SK-N-SH (cell line): ENCODE results near the gene ZNF692. TPM values are rescaled to one million over a fixed set of nuclear protein-coding genes. Genes with fewer than 3 reads are reported as not detected.

Source experiments
- CTCF ChIA-PET: fragments of 300-600, 350-600 bp; formaldehyde crosslinking; extraction: SDS; loops from one replicate; lab custom pipeline; 2021; lab: Yijun Ruan, JAX
- POLR2A ChIA-PET: fragments of 350-600 bp; sonication (Branson Sonifier 250); formaldehyde crosslinking; extraction: SDS; loops from one replicate; lab custom pipeline; 2020; ENCODE audit warnings: antibody characterized with exemption, inconsistent platforms; lab: Yijun Ruan, JAX
- DNase-seq: peaks from one replicate; pipeline ENCODE4 v3.0.0; 2012
- H2AFZ ChIP-seq: fragments of 200-600 bp; sonication (generic); 2 replicates; pipeline ENCODE4 v1.8.1; 2016; ENCODE audit warnings: antibody characterized with exemption, mild to moderate bottlenecking, low read depth
- H3F3A ChIP-seq: fragments of 200-600 bp; sonication (generic); replicated peaks from 2 replicates; pipeline ENCODE3; 2016; ENCODE audit warnings: antibody characterized with exemption, mild to moderate bottlenecking; ENCODE audit not compliant: insufficient read depth
- H3K27ac ChIP-seq, 2 experiments: fragments of 200-500 bp in 1 of 2; fragments of 200-600 bp in 1 of 2; sonication (Bioruptor generic) in 1 of 2; sonication (generic), shearing (Covaris generic) in 1 of 2; 2 replicates each; pipeline versions ENCODE4 v1.5.1 to v1.6.1; 2014 to 2016; ENCODE audit warnings: low read depth in 2 of 2, inconsistent platforms in 1 of 2, low read length in 1 of 2, mild to moderate bottlenecking in 1 of 2, mixed read lengths in 1 of 2
- H3K27me3 ChIP-seq: fragments of 200-600 bp; sonication (generic), shearing (Covaris generic); 2 replicates; pipeline ENCODE4 v1.6.1; 2016; ENCODE audit warnings: mixed run types; ENCODE audit not compliant: insufficient read depth
- H3K36me3 ChIP-seq, 2 experiments: fragments of 200-500 bp in 1 of 2; fragments of 200-600 bp in 1 of 2; sonication (Bioruptor generic) in 1 of 2; sonication (generic) in 1 of 2; replicated peaks in 1 of 2; 2 replicates each; pipeline versions ENCODE3 to v1.5.1; 2014 to 2016; ENCODE audit warnings: low read length in 1 of 2, mild to moderate bottlenecking in 1 of 2; ENCODE audit not compliant: insufficient read depth in 2 of 2, control insufficient read depth in 1 of 2
- H3K4me1 ChIP-seq, 2 experiments: fragments of 200-500 bp in 1 of 2; fragments of 200-600 bp in 1 of 2; sonication (Bioruptor generic) in 1 of 2; sonication (generic), shearing (Covaris generic) in 1 of 2; 2 replicates each; pipeline versions ENCODE4 v1.5.1 to v1.6.1; 2014 to 2016; ENCODE audit warnings: low read depth in 1 of 2, low read length in 1 of 2, mixed run types in 1 of 2; ENCODE audit not compliant: insufficient read depth in 2 of 2, control insufficient read depth in 1 of 2
- H3K4me2 ChIP-seq: fragments of 200-600 bp; sonication (generic), shearing (Covaris generic); 2 replicates; pipeline ENCODE4 v1.6.1; 2017; ENCODE audit warnings: mixed run types
- H3K4me3 ChIP-seq, 2 experiments: fragments of 200-500 bp in 1 of 2; fragments of 200-600 bp in 1 of 2; sonication (Bioruptor generic) in 1 of 2; sonication (generic), shearing (Covaris generic) in 1 of 2; 2 replicates each; pipeline versions ENCODE4 v1.5.1 to v1.8.1; 2014 to 2016; ENCODE audit warnings: low read depth in 2 of 2, inconsistent platforms in 1 of 2, low read length in 1 of 2, mild to moderate bottlenecking in 1 of 2, mixed read lengths in 1 of 2, moderate library complexity in 1 of 2
- H3K79me2 ChIP-seq: fragments of 200-600 bp; sonication (generic); 2 replicates; pipeline ENCODE4 v1.8.1; 2017; ENCODE audit warnings: mild to moderate bottlenecking; ENCODE audit not compliant: insufficient read depth
- H3K9ac ChIP-seq: fragments of 200-600 bp; sonication (generic); 2 replicates; pipeline ENCODE4 v1.6.1; 2017; ENCODE audit warnings: mixed run types
- H3K9me2 ChIP-seq: fragments of 200-600 bp; sonication (generic); 2 replicates; pipeline ENCODE4 v1.6.1; 2017; ENCODE audit warnings: mixed run types
- H3K9me3 ChIP-seq: fragments of 200-600 bp; sonication (generic); 2 replicates; pipeline ENCODE4 v1.6.1; 2017; ENCODE audit warnings: mixed run types, mild to moderate bottlenecking, moderate library complexity
- H4K20me1 ChIP-seq: fragments of 200-600 bp; sonication (generic); 2 replicates; pipeline ENCODE4 v1.6.1; 2017; ENCODE audit warnings: mild to moderate bottlenecking, mixed run types; ENCODE audit not compliant: insufficient read depth
- CHD2 ChIP-seq: fragments of 150-350 bp; IDR thresholded peaks from 2 replicates; pipeline ENCODE4 v1.6.1; 2018; ENCODE audit warnings: low read length; ENCODE audit not compliant: partially characterized antibody
- ELF1 ChIP-seq: IDR thresholded peaks from 2 replicates; pipeline ENCODE4 v1.4.0; 2012
- EP300 ChIP-seq, 2 experiments: IDR thresholded peaks; 2 replicates each; pipeline versions ENCODE4 v1.4.0 to v1.6.1; 2012; ENCODE audit warnings: borderline replicate concordance in 1 of 2, low read depth in 1 of 2, low read length in 1 of 2
- FOSL2 ChIP-seq: IDR thresholded peaks from 2 replicates; pipeline ENCODE4 v1.4.0; 2012; ENCODE audit warnings: low read depth, mild to moderate bottlenecking, moderate library complexity, borderline replicate concordance
- FOXJ3 ChIP-seq: sonication (generic); formaldehyde crosslinking; IDR thresholded peaks from 2 replicates; pipeline ENCODE4 v1.5.1; 2020; ENCODE audit warnings: mild to moderate bottlenecking, missing genetic modification reagents
- FOXM1 ChIP-seq: IDR thresholded peaks from 2 replicates; pipeline ENCODE4 v1.4.0; 2012; ENCODE audit warnings: low read depth, mild to moderate bottlenecking
- GABPA ChIP-seq: IDR thresholded peaks from 2 replicates; pipeline ENCODE4 v1.4.0; 2012; ENCODE audit warnings: low read depth, mild to moderate bottlenecking
- GATA2 ChIP-seq: sonication (generic); formaldehyde crosslinking; IDR thresholded peaks from 2 replicates; pipeline ENCODE4 v1.5.0; 2020; ENCODE audit warnings: mild to moderate bottlenecking, missing genetic modification reagents
- JUND ChIP-seq: IDR thresholded peaks from 2 replicates; pipeline ENCODE4 v1.4.0; 2012
- MXI1 ChIP-seq: IDR thresholded peaks from 2 replicates; pipeline ENCODE4 v1.6.1; 2012; ENCODE audit warnings: mild to moderate bottlenecking, low read depth, low read length, improper control_type of control experiment
- NRF1 ChIP-seq: IDR thresholded peaks from 2 replicates; pipeline ENCODE4 v1.6.1; 2012; ENCODE audit warnings: low read depth, mild to moderate bottlenecking, low read length
- POLR2AphosphoS5 ChIP-seq: IDR thresholded peaks from 2 replicates; pipeline ENCODE4 v1.6.1; 2012; ENCODE audit warnings: low read depth, low read length
- RAD21 ChIP-seq: IDR thresholded peaks from 2 replicates; pipeline ENCODE4 v1.6.1; 2012; ENCODE audit warnings: mild to moderate bottlenecking, low read length
- RCOR1 ChIP-seq: fragments of 150-350 bp; IDR thresholded peaks from 2 replicates; pipeline ENCODE4 v1.6.1; 2017; ENCODE audit warnings: antibody characterized with exemption, low read length
- RFX5 ChIP-seq: IDR thresholded peaks from 2 replicates; pipeline ENCODE4 v1.6.1; 2012; ENCODE audit warnings: mild to moderate bottlenecking, improper control_type of control experiment, low read length
- SMC3 ChIP-seq: IDR thresholded peaks from 2 replicates; pipeline ENCODE4 v1.6.1; 2012; ENCODE audit warnings: low read depth, low read length, improper control_type of control experiment
- TAF1 ChIP-seq: IDR thresholded peaks from 2 replicates; pipeline ENCODE4 v1.6.1; 2012; ENCODE audit warnings: low read depth, mild to moderate bottlenecking, low read length, moderate library complexity, borderline replicate concordance
- YY1 ChIP-seq: IDR thresholded peaks from 2 replicates; pipeline ENCODE4 v1.4.0; 2012; ENCODE audit warnings: low read depth, mild to moderate bottlenecking
- WGBS: methylation state at CpG from one replicate; pipeline ENCODE4 v1.1.6; 2017; ENCODE audit warnings: low lambda C conversion rate; 5-methylcytosine and 5-hydroxymethylcytosine counted together
- polyA plus RNA-seq, 3 experiments: library from polyadenylated mRNA; depleted of rRNA; stranded (reverse); fragments of >200 nt; gene quantifications; 2 replicates each; pipeline ENCODE4 v1.2.3, GENCODE V29; 2012
- TF ChIP-seq, protein P1 (sequence below): IDR thresholded peaks from 2 replicates; pipeline ENCODE4 v1.4.0; 2012; ENCODE audit warnings: low read depth, borderline replicate concordance
- TF ChIP-seq, protein P2 (sequence below): fragments of 200-600 bp; sonication (generic); IDR thresholded peaks from 2 replicates; pipeline ENCODE4 v1.6.1; 2017; ENCODE audit warnings: antibody characterized with exemption, mild to moderate bottlenecking, moderate library complexity
- TF ChIP-seq, protein P3 (sequence below): IDR thresholded peaks from 2 replicates; pipeline ENCODE4; 2012
- TF ChIP-seq, protein P4 (sequence below): IDR thresholded peaks from 2 replicates; pipeline ENCODE4 v1.4.0; 2012; ENCODE audit warnings: low read depth

ZNF692 gene
- polyA plus RNA-seq, 1 of the 3 experiments (the other 2 are of a cell fraction) = 47.0 TPM

DNA sequence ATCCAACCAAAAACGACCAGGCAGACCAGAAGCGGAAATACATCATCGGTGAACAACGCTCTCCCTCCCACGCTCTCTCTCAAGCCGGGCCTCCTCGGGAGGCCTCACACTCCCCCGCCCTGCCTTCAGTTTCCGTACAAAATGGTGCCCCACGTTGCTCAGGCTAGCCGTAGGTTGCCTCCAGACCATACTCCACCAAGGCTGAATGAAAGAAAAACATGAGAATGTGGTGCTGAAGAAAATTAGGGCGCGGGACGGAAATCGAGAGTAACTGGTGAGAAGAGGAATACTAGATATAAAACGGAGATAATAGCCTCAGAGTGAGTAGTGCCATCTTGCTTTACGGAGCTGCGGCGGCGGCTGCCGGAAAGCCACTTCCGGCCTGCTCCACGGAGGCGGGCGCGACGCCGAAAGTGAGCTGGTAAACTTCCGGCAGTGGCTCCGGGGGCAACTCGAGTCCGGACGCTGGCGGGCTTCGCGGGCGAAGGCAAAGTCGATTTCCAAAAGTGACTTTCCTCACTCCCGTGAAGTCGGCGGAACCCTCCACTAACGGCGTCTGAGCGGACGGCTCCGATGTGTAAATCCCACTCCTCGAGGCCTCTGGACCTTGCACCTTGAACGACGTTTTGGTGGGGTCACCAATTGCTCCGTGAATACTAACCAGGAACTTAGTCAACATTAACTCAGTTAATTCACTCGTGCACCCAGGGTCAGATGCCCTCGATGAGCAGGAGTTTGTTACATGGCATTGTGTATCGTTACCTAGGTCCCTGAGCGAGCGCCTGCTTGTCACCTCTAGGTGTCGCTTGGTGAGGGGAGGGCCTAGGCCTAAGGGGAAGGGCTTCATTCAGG lies 32.8 kb downstream of the ZNF692 start, which contains the start of gene SH3BP5L:
SH3BP5L (minus strand) TSS at position 7 of the 852 bp plus-strand sequence. CDS start 980 bp downstream, outside the sequence.
- peaks cover 35% of the 10 kb centered on the region for H3K79me2 ChIP-seq
- H2AFZ ChIP-seq = peak within 1 kb of the TSS; percentile 90
- peak within 1 kb of the TSS; percentile 82 for H3K9ac ChIP-seq
- WGBS = under 1% methylated on average over 48 of the region's 56 CpGs
- peak within 1 kb of the TSS; percentile 92 to 98 for H3K27ac ChIP-seq
- no peaks in the 10 kb centered on the region for H3K27me3 ChIP-seq
- POLR2A ChIA-PET = interaction anchor here (0.6 to 3.5 kb wide), 5 partner anchors 12 to 80 kb away, joined by 3 to 20 read pairs (median 3); partner anchors contain the start of genes PGBD2, ZNF672 and ZNF692
- H3K9me3 ChIP-seq = no peaks in the 10 kb centered on the region
- H3K4me3 ChIP-seq = peak within 1 kb of the TSS; percentile 72
- peaks cover 41% of the 10 kb centered on the region for H3F3A ChIP-seq
- peak within 1 kb of the TSS; percentile 81 for H3K4me2 ChIP-seq
- peaks cover 34 to 38% of the 10 kb centered on the region in 2 experiments for H3K4me1 ChIP-seq
- CTCF ChIA-PET = interaction anchor here (0.7 to 3.8 kb wide), 11 partner anchors 9 to 87 kb away, joined by 3 to 28 read pairs (median 4); partner anchors contain the start of genes ZNF672 and ZNF692
- peaks cover 6% of the 10 kb centered on the region; the same call in 1 of the 2 replicates for H4K20me1 ChIP-seq
- peak; percentile 75 for TF ChIP-seq POLR2AphosphoS5
- peak; percentile 100 for TF ChIP-seq YY1
- TF ChIP-seq RCOR1 = no peak
- TF ChIP-seq, protein P1, sequence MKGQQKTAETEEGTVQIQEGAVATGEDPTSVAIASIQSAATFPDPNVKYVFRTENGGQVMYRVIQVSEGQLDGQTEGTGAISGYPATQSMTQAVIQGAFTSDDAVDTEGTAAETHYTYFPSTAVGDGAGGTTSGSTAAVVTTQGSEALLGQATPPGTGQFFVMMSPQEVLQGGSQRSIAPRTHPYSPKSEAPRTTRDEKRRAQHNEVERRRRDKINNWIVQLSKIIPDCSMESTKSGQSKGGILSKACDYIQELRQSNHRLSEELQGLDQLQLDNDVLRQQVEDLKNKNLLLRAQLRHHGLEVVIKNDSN = no peak
- TF ChIP-seq MXI1 = peak; percentile 84
- peak; percentile 39 for TF ChIP-seq RAD21
- no peak for TF ChIP-seq GATA2
- TF ChIP-seq EP300 (IDR thresholded peaks at IDR 0.05; ENCODE audit: borderline replicate concordance in 1 of 2, low read depth in 1 of 2, low read length in 1 of 2) = 0 out of 4 replicates have a peak, but pooled peaks of 1 of the 2 experiments have one; percentile 26
- peak; percentile 38 for TF ChIP-seq SMC3
- TF ChIP-seq RFX5 = peak; percentile 68
- no peak for TF ChIP-seq JUND
- TF ChIP-seq, protein P2, sequence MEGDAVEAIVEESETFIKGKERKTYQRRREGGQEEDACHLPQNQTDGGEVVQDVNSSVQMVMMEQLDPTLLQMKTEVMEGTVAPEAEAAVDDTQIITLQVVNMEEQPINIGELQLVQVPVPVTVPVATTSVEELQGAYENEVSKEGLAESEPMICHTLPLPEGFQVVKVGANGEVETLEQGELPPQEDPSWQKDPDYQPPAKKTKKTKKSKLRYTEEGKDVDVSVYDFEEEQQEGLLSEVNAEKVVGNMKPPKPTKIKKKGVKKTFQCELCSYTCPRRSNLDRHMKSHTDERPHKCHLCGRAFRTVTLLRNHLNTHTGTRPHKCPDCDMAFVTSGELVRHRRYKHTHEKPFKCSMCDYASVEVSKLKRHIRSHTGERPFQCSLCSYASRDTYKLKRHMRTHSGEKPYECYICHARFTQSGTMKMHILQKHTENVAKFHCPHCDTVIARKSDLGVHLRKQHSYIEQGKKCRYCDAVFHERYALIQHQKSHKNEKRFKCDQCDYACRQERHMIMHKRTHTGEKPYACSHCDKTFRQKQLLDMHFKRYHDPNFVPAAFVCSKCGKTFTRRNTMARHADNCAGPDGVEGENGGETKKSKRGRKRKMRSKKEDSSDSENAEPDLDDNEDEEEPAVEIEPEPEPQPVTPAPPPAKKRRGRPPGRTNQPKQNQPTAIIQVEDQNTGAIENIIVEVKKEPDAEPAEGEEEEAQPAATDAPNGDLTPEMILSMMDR = peak; percentile 70
- TF ChIP-seq FOXJ3 = no peak
- peak; percentile 90 for TF ChIP-seq GABPA
- TF ChIP-seq, protein P3, sequence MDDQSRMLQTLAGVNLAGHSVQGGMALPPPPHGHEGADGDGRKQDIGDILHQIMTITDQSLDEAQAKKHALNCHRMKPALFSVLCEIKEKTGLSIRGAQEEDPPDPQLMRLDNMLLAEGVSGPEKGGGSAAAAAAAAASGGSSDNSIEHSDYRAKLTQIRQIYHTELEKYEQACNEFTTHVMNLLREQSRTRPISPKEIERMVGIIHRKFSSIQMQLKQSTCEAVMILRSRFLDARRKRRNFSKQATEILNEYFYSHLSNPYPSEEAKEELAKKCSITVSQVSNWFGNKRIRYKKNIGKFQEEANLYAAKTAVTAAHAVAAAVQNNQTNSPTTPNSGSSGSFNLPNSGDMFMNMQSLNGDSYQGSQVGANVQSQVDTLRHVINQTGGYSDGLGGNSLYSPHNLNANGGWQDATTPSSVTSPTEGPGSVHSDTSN = no peak
- no peak for TF ChIP-seq FOSL2
- peak; percentile 75 for TF ChIP-seq ELF1
- TF ChIP-seq NRF1 = peak; percentile 14; the same call in 1 of the 2 replicates
- no peak for TF ChIP-seq FOXM1
- peak; percentile 50 for TF ChIP-seq CHD2
- peak; percentile 44; the same call in 1 of the 2 replicates for TF ChIP-seq TAF1
- TF ChIP-seq, protein P4, sequence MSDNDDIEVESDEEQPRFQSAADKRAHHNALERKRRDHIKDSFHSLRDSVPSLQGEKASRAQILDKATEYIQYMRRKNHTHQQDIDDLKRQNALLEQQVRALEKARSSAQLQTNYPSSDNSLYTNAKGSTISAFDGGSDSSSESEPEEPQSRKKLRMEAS = peak; percentile 37; the same call in 1 of the 2 replicates
- H3K36me3 ChIP-seq = peaks cover 8 to 10% of the 10 kb centered on the region in 2 experiments
- no peaks in the 10 kb centered on the region for H3K9me2 ChIP-seq
- peak; percentile 95 for DNase-seq
